ENCODE data around the gene CCNL2. TPM values are rescaled to one million over a fixed set of nuclear protein-coding genes. Genes with fewer than 3 reads are reported as not detected.
A peak's percentile ranks its signal among the peaks of the same experiment; 100 is the strongest.
"Not testable (repeated sequence)": the region's sequence is repeated elsewhere in the genome, so short reads cannot be mapped to it uniquely, and the experiment has no call there.

Gene CCNL2
- polyA plus RNA-seq, 4 donors, result 71.9 to 224 (median 198) TPM

- peaks cover 0 to 7% of the 10 kb centered on the region in 2 donors for H3K9me3 ChIP-seq (ENCODE audit: control insufficient read depth in 2 of 2, insufficient read depth in 1 of 2, low read depth in 1 of 2, low read length in 1 of 2)
- peak overlapping the region; percentile 88 to 98 (median 92) for H3K4me3 ChIP-seq (ENCODE audit: low read depth in 1 of 3, low read length in 3 of 3)
- no peaks in the 10 kb centered on the region for H3K27me3 ChIP-seq (ENCODE audit: control insufficient read depth in 3 of 3, insufficient read depth in 3 of 3, low read length in 3 of 3)
- H3K36me3 ChIP-seq (ENCODE audit: control insufficient read depth in 3 of 3, insufficient read depth in 2 of 3, low read depth in 1 of 3, low read length in 3 of 3), result peaks cover 0 to 49% (median 3%) of the 10 kb centered on the region in 3 donors
- WGBS, 3 donors, result 10 to 11% (median 11%) methylated on average over 39 to 41 of the region's 41 CpGs
- peak overlapping the region; percentile 76 to 90 (median 79) for H3K27ac ChIP-seq (ENCODE audit: low read depth in 1 of 3, low read length in 2 of 3)
- DNase-seq, result peak in 1 of 2 donors; percentile 67
- H3K4me1 ChIP-seq (ENCODE audit: control insufficient read depth in 3 of 3, insufficient read depth in 2 of 3, low read depth in 1 of 3, low read length in 2 of 3), result peaks cover 5 to 18% (median 6%) of the 10 kb centered on the region in 3 donors
- FAIRE-seq, result no peak
Measured at GRCh38 chr1:1407636-1408318, 8.6 kb upstream of the CCNL2 start.

GRCh38 chr1:1406821-1407635, 7.9 kb upstream of the CCNL2 start, which contains the start of gene MRPL20:
TSS of gene MRPL20 (minus strand) at chr1:1407293. CDS start at chr1:1407217, 76 bp downstream.
- DNase-seq (peak; percentile 95 to 97), FAIRE-seq (no peak)
- peaks cover 5 to 18% (median 6%) of the 10 kb centered on the region in 3 donors for H3K4me1 ChIP-seq (ENCODE audit: control insufficient read depth in 3 of 3, insufficient read depth in 2 of 3, low read depth in 1 of 3, low read length in 2 of 3)
- no peaks in the 10 kb centered on the region for H3K27me3 ChIP-seq (ENCODE audit: control insufficient read depth in 3 of 3, insufficient read depth in 3 of 3, low read length in 3 of 3)
- peak within 1 kb of the TSS; percentile 76 to 90 (median 79) for H3K27ac ChIP-seq (ENCODE audit: low read depth in 1 of 3, low read length in 2 of 3)
- H3K9me3 ChIP-seq (ENCODE audit: control insufficient read depth in 2 of 2, insufficient read depth in 1 of 2, low read depth in 1 of 2, low read length in 1 of 2), result peaks cover 0 to 1% of the 10 kb centered on the region in 2 donors
- H3K4me3 ChIP-seq (ENCODE audit: low read depth in 1 of 3, low read length in 3 of 3), result peak within 1 kb of the TSS; percentile 88 to 98 (median 92)
- H3K36me3 ChIP-seq (ENCODE audit: control insufficient read depth in 3 of 3, insufficient read depth in 2 of 3, low read depth in 1 of 3, low read length in 3 of 3), result peaks cover 3 to 57% (median 3%) of the 10 kb centered on the region in 3 donors
- 0% methylated on average over 88 to 98 of the region's 98 CpGs for WGBS, 3 donors

GRCh38 chr1:1406101-1406820, 7.1 kb upstream of the CCNL2 start:
- no peaks in the 10 kb centered on the region for H3K9me3 ChIP-seq (ENCODE audit: control insufficient read depth in 2 of 2, insufficient read depth in 1 of 2, low read depth in 1 of 2, low read length in 1 of 2)
- 28 to 38% (median 36%) methylated on average over 36 to 43 of the region's 43 CpGs for WGBS, 3 donors
- peak overlapping the region; percentile 43 to 90 (median 76) for H3K27ac ChIP-seq (ENCODE audit: low read depth in 1 of 3, low read length in 2 of 3)
- H3K27me3 ChIP-seq (ENCODE audit: control insufficient read depth in 3 of 3, insufficient read depth in 3 of 3, low read length in 3 of 3), result no peaks in the 10 kb centered on the region
- peaks cover 3 to 61% (median 5%) of the 10 kb centered on the region in 3 donors for H3K36me3 ChIP-seq (ENCODE audit: control insufficient read depth in 3 of 3, insufficient read depth in 2 of 3, low read depth in 1 of 3, low read length in 3 of 3)
- H3K4me1 ChIP-seq (ENCODE audit: control insufficient read depth in 3 of 3, insufficient read depth in 2 of 3, low read depth in 1 of 3, low read length in 2 of 3), result peaks cover 5 to 21% (median 6%) of the 10 kb centered on the region in 3 donors
- FAIRE-seq, result no peak
- peak overlapping the region; percentile 88 to 98 (median 92) for H3K4me3 ChIP-seq (ENCODE audit: low read depth in 1 of 3, low read length in 3 of 3)
- DNase-seq, result peak in 1 of 2 donors; percentile 20

- Histone ChIP-seq H3K27ac (ENCODE audit: low read depth in 1 of 3, low read length in 2 of 3) (no peak overlapping the region), H3K27me3 (ENCODE audit: control insufficient read depth in 3 of 3, insufficient read depth in 3 of 3, low read length in 3 of 3) (no peaks in the 10 kb centered on the region), H3K36me3 (ENCODE audit: control insufficient read depth in 3 of 3, insufficient read depth in 2 of 3, low read depth in 1 of 3, low read length in 3 of 3) (peaks cover 3 to 66% (median 5%) of the 10 kb centered on the region in 3 donors), H3K4me1 (ENCODE audit: control insufficient read depth in 3 of 3, insufficient read depth in 2 of 3, low read depth in 1 of 3, low read length in 2 of 3) (peaks cover 6 to 31% (median 9%) of the 10 kb centered on the region in 3 donors), H3K4me3 (ENCODE audit: low read depth in 1 of 3, low read length in 3 of 3) (no peak overlapping the region), H3K9me3 (ENCODE audit: control insufficient read depth in 2 of 2, insufficient read depth in 1 of 2, low read depth in 1 of 2, low read length in 1 of 2) (no peaks in the 10 kb centered on the region)
- DNase-seq (no peak), FAIRE-seq (no peak)
- WGBS, 3 donors, result 81 to 88% (median 85%) methylated on average over 7 of the region's 7 CpGs
Measured at GRCh38 chr1:1403653-1404052, 4.5 kb upstream of the CCNL2 start.

GRCh38 chr1:1402901-1403392, 3.8 kb upstream of the CCNL2 start:
- WGBS, 3 donors, result 84 to 92% (median 90%) methylated on average over 9 of the region's 9 CpGs
- H3K36me3 ChIP-seq (ENCODE audit: control insufficient read depth in 3 of 3, insufficient read depth in 2 of 3, low read depth in 1 of 3, low read length in 3 of 3), result peaks cover 3 to 69% (median 5%) of the 10 kb centered on the region in 3 donors

GRCh38 chr1:1402072-1402900, 3.2 kb upstream of the CCNL2 start:
- 75 to 79% (median 77%) methylated on average over 20 of the region's 20 CpGs for WGBS, 3 donors
- no peaks in the 10 kb centered on the region for H3K27me3 ChIP-seq (ENCODE audit: control insufficient read depth in 3 of 3, insufficient read depth in 3 of 3, low read length in 3 of 3)
- no peak overlapping the region for H3K27ac ChIP-seq (ENCODE audit: low read depth in 1 of 3, low read length in 2 of 3)
- peaks cover 6 to 36% (median 10%) of the 10 kb centered on the region in 3 donors for H3K4me1 ChIP-seq (ENCODE audit: control insufficient read depth in 3 of 3, insufficient read depth in 2 of 3, low read depth in 1 of 3, low read length in 2 of 3)
- no peaks in the 10 kb centered on the region for H3K9me3 ChIP-seq (ENCODE audit: control insufficient read depth in 2 of 2, insufficient read depth in 1 of 2, low read depth in 1 of 2, low read length in 1 of 2)
- H3K4me3 ChIP-seq (ENCODE audit: low read depth in 1 of 3, low read length in 3 of 3), result no peak overlapping the region
- FAIRE-seq (no peak), DNase-seq (peak; percentile 54 to 62)
- H3K36me3 ChIP-seq (ENCODE audit: control insufficient read depth in 3 of 3, insufficient read depth in 2 of 3, low read depth in 1 of 3, low read length in 3 of 3), result peaks cover 3 to 75% (median 5%) of the 10 kb centered on the region in 3 donors

More at GRCh38 chr1:1402901-1403392, 3.8 kb upstream of the CCNL2 start:
- H3K9me3 ChIP-seq (ENCODE audit: control insufficient read depth in 2 of 2, insufficient read depth in 1 of 2, low read depth in 1 of 2, low read length in 1 of 2); DNase-seq; FAIRE-seq; H3K27me3 ChIP-seq (ENCODE audit: control insufficient read depth in 3 of 3, insufficient read depth in 3 of 3, low read length in 3 of 3); H3K27ac ChIP-seq (ENCODE audit: low read depth in 1 of 3, low read length in 2 of 3); H3K4me3 ChIP-seq (ENCODE audit: low read depth in 1 of 3, low read length in 3 of 3): not testable (repeated sequence)
- peaks cover 6 to 31% (median 9%) of the 10 kb centered on the region in 3 donors for H3K4me1 ChIP-seq (ENCODE audit: control insufficient read depth in 3 of 3, insufficient read depth in 2 of 3, low read depth in 1 of 3, low read length in 2 of 3)

- 86 to 89% (median 88%) methylated on average over 7 of the region's 7 CpGs for WGBS, 3 donors
- FAIRE-seq, result no peak
- no peak for DNase-seq
Measured at GRCh38 chr1:1401457-1402010, 2.4 kb upstream of the CCNL2 start.

More at GRCh38 chr1:1401457-1402010, 2.4 kb upstream of the CCNL2 start:
- Histone ChIP-seq H3K27ac (ENCODE audit: low read depth in 1 of 3, low read length in 2 of 3) (peak overlapping the region in 1 of 3 donors; percentile 75), H3K36me3 (ENCODE audit: control insufficient read depth in 3 of 3, insufficient read depth in 2 of 3, low read depth in 1 of 3, low read length in 3 of 3) (peaks cover 3 to 79% (median 5%) of the 10 kb centered on the region in 3 donors), H3K4me1 (ENCODE audit: control insufficient read depth in 3 of 3, insufficient read depth in 2 of 3, low read depth in 1 of 3, low read length in 2 of 3) (peaks cover 6 to 36% (median 10%) of the 10 kb centered on the region in 3 donors), H3K4me3 (ENCODE audit: low read depth in 1 of 3, low read length in 3 of 3) (peak overlapping the region in 1 of 3 donors; percentile 11), H3K27me3 (ENCODE audit: control insufficient read depth in 3 of 3, insufficient read depth in 3 of 3, low read length in 3 of 3) (no peaks in the 10 kb centered on the region), H3K9me3 (ENCODE audit: control insufficient read depth in 2 of 2, insufficient read depth in 1 of 2, low read depth in 1 of 2, low read length in 1 of 2) (no peaks in the 10 kb centered on the region)
